Mucosa of stomach (tissue), 1 donor: ENCODE data around the gene RSPH1.

Source experiments
- H3K27me3 ChIP-seq: one replicate; pipeline ENCODE4 v1.7.0; 2013; ENCODE audit warnings: mild to moderate bottlenecking, low read length; ENCODE audit not compliant: control insufficient read depth, insufficient read depth
- H3K36me3 ChIP-seq: one replicate; pipeline ENCODE4 v1.7.0; 2013; ENCODE audit warnings: low read length; ENCODE audit not compliant: control insufficient read depth, insufficient read depth
- H3K4me1 ChIP-seq: one replicate; pipeline ENCODE4 v1.7.0; 2013; ENCODE audit warnings: mild to moderate bottlenecking, low read length; ENCODE audit not compliant: control insufficient read depth, insufficient read depth
- H3K4me3 ChIP-seq: one replicate; pipeline ENCODE4 v1.7.0; 2013; ENCODE audit warnings: low read length
- H3K9ac ChIP-seq: one replicate; pipeline ENCODE4 v1.7.0; 2013; ENCODE audit warnings: mild to moderate bottlenecking, low read length, moderate library complexity
- H3K9me3 ChIP-seq: one replicate; pipeline ENCODE4 v1.7.0; 2013; ENCODE audit warnings: mild to moderate bottlenecking, low read length, moderate library complexity; ENCODE audit not compliant: control insufficient read depth
- donor health status: Pancreatic carcinoma.

RSPH1 gene

DNA sequence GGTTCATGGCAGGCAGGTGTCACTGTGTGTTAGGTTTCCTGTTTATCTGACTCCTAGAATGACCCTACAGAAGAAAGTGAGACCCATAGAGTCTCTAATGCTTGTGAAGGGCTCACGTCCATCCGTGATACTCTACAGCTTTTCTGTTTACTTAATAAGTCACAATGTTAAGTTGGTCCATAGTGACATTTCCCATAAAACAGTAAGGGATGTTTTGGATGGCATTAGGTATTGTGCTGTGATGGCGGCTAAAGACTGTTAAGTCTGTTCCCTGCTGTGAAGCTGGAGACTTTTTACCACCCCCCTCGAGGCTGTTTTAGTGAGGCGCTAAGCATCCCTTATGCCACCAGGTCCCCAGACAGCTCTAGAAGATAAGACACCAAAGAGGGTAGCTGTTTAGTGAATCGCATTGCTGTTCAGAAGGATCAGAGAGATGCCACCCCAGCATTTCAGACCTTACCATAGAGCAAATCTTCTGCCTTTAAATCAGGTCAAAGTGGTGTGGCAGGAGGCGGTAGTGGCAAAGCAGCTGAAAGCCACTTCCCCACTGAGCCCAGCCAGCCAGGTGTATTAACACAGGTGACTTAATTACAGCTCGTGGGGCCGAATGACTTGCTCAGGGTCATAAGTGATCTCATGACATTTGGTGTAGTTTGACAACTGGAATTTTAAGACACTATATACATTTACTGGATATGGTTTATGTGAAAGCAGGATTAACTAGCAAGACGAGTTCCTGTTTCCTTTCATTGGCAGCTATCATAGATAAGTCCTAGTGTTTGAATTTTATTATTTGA lies 42.7 kb upstream of the RSPH1 start:
- no peaks in the 10 kb centered on the region for H3K27me3 ChIP-seq
- peaks cover 58% of the 10 kb centered on the region for H3K4me1 ChIP-seq
- H3K9ac ChIP-seq, result peak overlapping the region; percentile 56
- no peaks in the 10 kb centered on the region for H3K9me3 ChIP-seq
- peaks cover 12% of the 10 kb centered on the region for H3K36me3 ChIP-seq
- no peak overlapping the region for H3K4me3 ChIP-seq

DNA sequence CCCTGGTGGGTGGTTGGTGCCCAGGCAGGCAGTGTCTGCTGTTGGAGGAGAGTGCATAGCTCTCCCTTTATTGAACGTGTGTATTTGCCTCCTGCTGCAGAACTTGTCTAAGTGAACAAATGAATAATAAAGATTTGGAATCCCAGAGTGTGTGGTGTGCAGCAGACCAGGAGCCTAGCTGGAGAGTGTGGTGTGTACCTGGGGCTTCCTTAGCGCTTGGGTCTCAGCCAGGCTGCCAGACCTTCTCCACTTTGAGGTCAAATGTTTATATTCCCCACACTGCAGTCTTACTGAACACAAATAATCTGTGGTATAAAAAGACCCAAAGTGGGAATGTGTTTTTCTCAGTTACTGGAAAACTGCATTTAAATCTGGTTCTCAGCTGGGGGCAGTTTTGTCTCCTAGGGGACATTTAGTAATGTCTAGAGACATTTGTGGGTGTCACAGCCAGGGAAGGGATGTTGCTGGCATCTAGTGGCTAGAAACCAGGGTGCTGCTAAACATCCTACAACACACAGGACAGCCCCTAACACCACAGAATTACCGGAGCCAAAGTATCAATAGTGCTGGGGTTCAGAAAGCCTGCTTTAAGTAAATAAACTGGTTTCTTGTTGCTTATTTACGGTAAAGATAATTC lies 41.2 kb upstream of the RSPH1 start:
- Histone ChIP-seq H3K36me3 (peaks cover 4% of the 10 kb centered on the region), H3K27me3 (no peaks in the 10 kb centered on the region), H3K9me3 (no peaks in the 10 kb centered on the region), H3K4me1 (peaks cover 73% of the 10 kb centered on the region), H3K9ac (peak overlapping the region; percentile 20), H3K4me3 (no peak overlapping the region)

DNA sequence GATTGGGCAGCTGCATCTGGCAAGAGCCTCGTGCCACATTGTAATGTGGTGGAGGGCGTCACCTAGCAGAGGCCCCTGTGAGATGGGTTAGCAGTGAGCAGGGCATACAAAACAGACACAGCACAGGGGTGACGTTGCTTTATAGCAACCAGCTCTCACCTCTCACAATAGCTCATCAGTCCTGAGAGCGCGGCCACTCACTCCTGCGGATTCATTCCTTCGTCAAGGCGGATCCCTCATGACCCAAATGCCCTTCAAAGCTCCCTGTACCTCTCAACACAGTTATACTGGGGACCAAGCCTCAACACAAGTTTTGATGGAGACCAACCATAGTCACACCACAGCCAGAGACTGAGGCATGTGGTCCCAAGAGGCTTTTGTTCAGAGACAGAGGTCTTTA lies 40.6 kb upstream of the RSPH1 start:
- H3K36me3 ChIP-seq, result peaks cover 4% of the 10 kb centered on the region
- H3K9ac ChIP-seq, result no peak overlapping the region

DNA sequence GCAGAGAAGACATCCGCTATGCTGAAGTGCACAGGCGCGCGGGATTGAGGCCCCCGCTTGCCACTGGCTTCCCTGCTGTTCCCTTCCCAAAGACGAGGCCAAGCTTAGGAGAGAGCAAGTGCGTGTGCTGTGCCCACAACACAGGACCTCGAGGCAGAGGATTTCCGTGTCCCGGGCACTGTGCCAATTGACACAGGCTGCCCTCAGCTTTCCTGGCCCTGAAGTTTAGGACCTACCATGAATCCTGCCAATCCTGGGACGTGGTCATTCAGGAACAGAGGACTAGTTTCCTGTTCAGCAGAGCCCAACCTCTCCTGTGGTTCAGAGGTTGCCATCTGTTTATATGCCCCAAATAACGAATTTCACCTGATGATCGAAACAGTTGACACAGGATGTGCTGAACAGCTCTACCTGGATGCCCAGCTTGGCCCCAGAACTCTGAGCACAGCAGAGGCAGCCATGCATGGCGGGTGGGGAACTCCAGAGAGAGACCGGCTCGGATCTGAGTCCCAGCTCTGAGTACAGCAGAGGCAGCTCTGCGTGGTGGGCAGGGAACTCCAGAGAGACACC lies 39.7 kb upstream of the RSPH1 start:
- peak overlapping the region; percentile 28 for H3K9ac ChIP-seq

More for the DNA sequence above, 40.6 kb upstream of the RSPH1 start:
- H3K4me1 ChIP-seq, result peaks cover 79% of the 10 kb centered on the region
- no peaks in the 10 kb centered on the region for H3K27me3 ChIP-seq
- H3K9me3 ChIP-seq, result no peaks in the 10 kb centered on the region
- H3K4me3 ChIP-seq, result no peak overlapping the region

DNA sequence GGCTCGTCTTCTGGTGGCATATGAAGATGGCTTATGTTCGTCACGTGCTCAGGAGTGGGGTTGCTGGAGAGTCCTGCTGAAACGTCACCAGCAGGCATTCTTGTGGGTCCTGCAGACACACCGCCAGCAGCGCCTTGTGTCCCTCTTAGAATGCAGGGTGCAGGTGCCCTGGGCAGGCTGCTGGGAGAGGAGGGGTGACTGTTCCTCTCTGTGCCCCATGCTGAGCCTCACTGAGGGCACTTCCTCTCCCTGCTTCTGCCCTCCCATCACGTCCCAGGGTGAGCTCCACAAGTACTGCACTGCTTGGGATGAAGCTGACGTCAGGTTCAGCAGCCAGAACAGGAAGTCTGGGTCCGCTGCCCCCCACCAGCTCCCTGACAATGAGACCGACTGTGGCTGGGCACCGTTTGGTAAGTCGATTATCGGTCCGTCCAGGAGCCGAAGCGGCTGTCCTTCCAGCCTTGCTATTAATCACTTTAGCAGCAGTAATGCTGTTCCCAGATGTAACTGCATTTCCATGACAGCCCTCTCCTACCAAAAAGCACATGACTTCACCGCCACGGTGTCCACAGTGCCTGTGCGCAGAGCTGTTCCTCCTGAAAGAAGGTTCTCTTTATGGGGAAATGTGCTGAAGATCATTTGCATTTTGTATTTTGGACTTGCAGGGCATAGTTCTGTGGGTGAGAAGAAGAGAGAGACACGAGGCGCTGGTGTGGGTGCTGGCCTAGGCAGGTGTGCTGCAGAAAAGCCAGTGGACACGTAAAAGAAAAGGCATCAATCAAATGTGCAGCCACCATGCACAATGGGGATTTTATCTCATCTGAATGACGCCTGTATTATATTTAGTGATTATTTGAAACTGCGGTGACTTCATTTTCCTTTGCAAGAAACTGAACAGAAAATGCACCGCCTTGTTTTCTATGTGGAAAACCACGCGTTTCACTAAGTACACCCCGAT lies 38.7 kb upstream of the RSPH1 start:
- peaks cover 4% of the 10 kb centered on the region for H3K36me3 ChIP-seq
- peak overlapping the region; percentile 7 for H3K9ac ChIP-seq
- no peaks in the 10 kb centered on the region for H3K27me3 ChIP-seq
- H3K9me3 ChIP-seq, result no peaks in the 10 kb centered on the region
- peaks cover 85% of the 10 kb centered on the region for H3K4me1 ChIP-seq
- no peak overlapping the region for H3K4me3 ChIP-seq

More for the DNA sequence above, 39.7 kb upstream of the RSPH1 start:
- Histone ChIP-seq H3K4me1 (peaks cover 83% of the 10 kb centered on the region), H3K4me3 (no peak overlapping the region), H3K9me3 (no peaks in the 10 kb centered on the region), H3K27me3 (no peaks in the 10 kb centered on the region), H3K36me3 (peaks cover 4% of the 10 kb centered on the region)

DNA sequence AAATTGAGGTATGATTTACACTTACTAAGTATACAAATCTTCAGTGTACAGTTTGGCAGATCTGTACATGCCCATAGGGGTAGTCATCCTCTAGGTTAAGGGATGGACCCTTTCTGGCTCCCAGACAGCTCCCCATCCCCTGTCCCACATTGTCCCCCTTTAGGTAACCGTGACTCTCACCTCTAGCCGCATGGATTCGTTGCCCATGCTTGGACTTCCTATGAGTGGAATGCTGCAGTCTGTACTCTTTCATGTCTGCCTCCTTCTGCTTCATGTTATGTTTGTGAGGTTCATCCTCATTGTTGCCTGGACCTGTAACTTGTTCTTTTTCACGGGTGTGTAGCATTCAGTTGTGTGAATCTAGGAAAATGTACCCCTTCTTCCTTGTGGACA lies 37.9 kb upstream of the RSPH1 start:
- Histone ChIP-seq H3K4me3 (no peak overlapping the region), H3K27me3 (no peaks in the 10 kb centered on the region), H3K4me1 (peaks cover 77% of the 10 kb centered on the region), H3K9me3 (no peaks in the 10 kb centered on the region), H3K36me3 (peaks cover 4% of the 10 kb centered on the region), H3K9ac (no peak overlapping the region)

DNA sequence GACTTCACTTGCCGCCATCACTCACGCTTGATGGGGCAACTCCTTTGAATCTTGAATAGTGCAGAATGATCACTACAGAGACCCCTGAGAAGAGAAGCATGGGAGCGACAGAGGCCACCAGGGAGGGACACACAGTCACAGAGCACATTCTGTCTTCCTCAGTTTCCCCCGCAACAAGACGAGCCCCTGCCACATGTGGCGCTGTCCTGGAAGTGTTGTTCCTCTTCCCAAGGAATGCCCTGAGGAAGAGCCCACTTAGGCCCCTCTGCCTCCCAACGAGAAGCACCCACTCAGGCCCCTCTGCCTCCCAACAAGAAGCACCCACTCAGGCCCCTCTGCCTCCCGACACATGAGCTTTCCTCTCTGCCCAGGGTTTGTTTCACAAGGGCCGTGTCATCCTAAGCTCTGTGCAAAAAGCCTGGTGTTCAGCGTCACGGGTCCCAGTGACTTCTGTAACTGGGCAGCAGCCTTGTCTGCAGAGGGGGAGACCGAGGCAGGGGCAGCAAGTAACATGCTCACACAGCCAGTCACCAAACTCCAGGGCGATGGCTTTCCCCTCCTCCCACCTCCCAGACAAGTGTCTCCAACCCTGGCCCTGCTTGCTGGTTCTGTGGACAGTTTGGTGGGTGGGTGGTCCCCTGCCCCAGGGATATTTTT lies 37.4 kb upstream of the RSPH1 start:
- Histone ChIP-seq H3K4me1 (peaks cover 74% of the 10 kb centered on the region), H3K36me3 (peaks cover 4% of the 10 kb centered on the region), H3K4me3 (no peak overlapping the region), H3K9ac (peak overlapping the region; percentile 26), H3K27me3 (no peaks in the 10 kb centered on the region), H3K9me3 (no peaks in the 10 kb centered on the region)

DNA sequence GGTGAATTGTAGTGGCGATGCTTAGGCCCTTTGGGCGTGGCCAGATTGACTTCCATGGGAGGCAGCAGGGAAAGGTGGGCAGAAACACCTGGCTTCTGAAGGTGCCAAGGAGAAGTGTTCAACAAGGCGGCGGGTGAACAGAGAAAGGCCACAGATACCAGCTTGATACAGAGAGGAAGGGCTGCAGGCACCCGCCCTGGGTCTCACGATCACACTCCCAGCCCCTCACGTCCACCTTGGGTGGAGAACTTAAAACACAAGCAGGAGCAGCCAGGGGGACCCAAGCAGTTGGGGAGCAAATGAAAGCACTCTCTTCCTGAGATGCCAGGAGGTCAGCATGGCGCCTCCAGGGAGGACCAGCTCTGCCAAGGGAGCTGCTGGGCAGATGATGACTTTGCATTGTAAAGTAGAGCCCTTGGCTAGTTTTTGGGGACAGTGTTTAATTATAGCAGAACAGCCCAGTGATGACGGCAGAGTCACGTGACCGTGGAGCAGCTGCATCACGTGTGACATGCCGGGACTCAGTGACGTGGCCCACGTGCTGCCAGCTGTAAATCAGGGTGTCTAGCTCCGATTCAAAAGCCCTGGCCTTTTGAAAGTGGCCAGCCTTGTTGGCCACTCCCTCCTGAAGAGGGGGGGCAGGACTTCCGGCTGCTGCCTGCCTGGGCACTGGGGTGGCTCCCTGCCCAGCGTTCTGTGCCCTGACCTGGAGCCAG lies 36.6 kb upstream of the RSPH1 start:
- no peak overlapping the region for H3K4me3 ChIP-seq
- H3K9ac ChIP-seq, result peak overlapping the region; percentile 26
- no peaks in the 10 kb centered on the region for H3K27me3 ChIP-seq
- H3K4me1 ChIP-seq, result peaks cover 79% of the 10 kb centered on the region
- H3K36me3 ChIP-seq, result peaks cover 10% of the 10 kb centered on the region
- no peaks in the 10 kb centered on the region for H3K9me3 ChIP-seq

DNA sequence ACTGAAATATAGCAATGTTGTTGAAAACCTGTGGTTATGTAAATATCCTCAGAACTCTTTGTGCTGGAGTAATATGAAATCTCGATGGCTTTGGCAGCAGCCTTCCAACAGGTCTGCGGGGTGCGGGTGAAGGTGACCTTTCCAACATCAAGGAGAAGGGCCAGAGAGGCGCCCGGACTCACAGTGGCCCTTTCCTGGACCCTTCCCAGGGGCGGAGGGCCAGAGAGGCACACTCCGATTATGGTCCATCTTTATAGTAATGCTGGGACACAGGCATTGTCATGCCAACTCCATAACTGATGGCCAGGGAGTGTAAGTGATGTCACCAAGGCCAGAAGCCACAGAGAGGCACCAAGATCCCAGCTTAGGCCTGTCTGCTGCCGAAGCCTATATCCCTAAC lies 35.7 kb upstream of the RSPH1 start:
- H3K9me3 ChIP-seq, result no peaks in the 10 kb centered on the region
- H3K4me1 ChIP-seq, result peaks cover 81% of the 10 kb centered on the region
- no peaks in the 10 kb centered on the region for H3K27me3 ChIP-seq
- no peak overlapping the region for H3K4me3 ChIP-seq
- peaks cover 13% of the 10 kb centered on the region for H3K36me3 ChIP-seq
- H3K9ac ChIP-seq, result no peak overlapping the region

DNA sequence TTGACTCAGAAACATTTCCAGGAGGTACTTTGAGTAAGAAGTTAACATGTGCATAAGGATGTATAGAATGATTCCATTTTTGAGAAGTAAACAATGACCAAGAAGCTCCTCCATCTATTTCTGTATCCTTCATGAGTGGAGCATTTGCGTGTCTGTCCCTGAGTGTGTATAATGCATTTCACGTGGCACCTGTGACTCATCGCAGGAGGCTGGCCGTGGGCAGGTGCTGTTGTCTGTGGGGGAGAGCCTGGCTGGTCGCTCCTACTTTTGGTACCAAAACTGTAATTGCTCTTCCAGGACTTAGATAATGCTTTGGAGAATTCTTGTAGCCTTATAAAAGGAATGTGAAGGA lies 34.1 kb upstream of the RSPH1 start:
- Histone ChIP-seq H3K36me3 (peaks cover 9% of the 10 kb centered on the region), H3K4me1 (peaks cover 81% of the 10 kb centered on the region), H3K9me3 (no peaks in the 10 kb centered on the region), H3K9ac (no peak overlapping the region), H3K27me3 (no peaks in the 10 kb centered on the region), H3K4me3 (no peak overlapping the region)
